Raji (cell line): ENCODE measurements around the gene NCAPG2.

Experiments
- POLR2A ChIP-seq: IDR thresholded peaks from 2 replicates; pipeline ENCODE4 v1.6.1; 2011; ENCODE audit warnings: low read depth, low read length, control low read depth; ENCODE audit not compliant: insufficient read depth

NCAPG2 gene

GRCh38 chr7:158727690-158728089 is 23.1 kb upstream of the NCAPG2 start:
- no peak for TF ChIP-seq POLR2A

DNA sequence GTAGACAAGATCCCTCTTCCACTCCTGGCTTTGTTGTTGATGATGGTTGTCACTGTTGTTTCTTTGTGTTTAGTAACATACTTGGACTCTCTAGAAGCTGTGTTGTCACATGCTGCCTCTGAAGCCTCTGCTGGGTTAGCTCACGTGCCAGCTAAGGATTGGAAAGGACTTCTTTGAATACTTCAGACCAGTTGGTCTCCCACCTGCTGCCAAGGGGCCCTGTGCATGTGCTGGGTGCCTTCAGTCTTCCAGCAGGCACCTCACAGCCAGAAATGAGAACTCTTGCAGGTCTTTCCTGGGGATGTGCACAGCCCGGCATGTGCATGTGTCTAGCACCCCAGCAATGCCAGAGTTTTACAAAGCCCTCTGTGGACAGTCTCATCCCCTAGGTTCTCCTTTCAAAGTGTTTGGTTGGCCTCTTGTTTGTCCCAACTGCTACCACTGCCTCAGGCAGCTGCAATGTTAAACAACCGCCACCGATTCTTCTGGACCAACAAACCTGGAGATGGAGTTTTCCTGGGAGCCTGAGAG is 21.7 kb upstream of the NCAPG2 start:
- TF ChIP-seq POLR2A: no peak

DNA sequence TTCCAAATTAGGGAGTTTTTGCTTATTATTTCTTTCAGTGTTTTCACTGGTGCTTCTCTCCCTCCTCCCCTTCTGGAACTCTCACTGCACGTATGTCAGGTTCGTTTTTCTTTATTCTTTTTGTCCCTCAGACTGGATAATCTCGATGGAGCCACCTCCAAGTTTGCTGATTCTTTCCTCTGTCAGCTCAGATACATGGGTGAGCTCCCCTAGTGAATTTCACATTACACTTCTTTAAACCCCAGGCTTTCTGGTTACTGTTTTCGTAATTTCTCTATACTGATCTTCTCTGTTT is 20.8 kb upstream of the NCAPG2 start:
- no peak for TF ChIP-seq POLR2A

DNA sequence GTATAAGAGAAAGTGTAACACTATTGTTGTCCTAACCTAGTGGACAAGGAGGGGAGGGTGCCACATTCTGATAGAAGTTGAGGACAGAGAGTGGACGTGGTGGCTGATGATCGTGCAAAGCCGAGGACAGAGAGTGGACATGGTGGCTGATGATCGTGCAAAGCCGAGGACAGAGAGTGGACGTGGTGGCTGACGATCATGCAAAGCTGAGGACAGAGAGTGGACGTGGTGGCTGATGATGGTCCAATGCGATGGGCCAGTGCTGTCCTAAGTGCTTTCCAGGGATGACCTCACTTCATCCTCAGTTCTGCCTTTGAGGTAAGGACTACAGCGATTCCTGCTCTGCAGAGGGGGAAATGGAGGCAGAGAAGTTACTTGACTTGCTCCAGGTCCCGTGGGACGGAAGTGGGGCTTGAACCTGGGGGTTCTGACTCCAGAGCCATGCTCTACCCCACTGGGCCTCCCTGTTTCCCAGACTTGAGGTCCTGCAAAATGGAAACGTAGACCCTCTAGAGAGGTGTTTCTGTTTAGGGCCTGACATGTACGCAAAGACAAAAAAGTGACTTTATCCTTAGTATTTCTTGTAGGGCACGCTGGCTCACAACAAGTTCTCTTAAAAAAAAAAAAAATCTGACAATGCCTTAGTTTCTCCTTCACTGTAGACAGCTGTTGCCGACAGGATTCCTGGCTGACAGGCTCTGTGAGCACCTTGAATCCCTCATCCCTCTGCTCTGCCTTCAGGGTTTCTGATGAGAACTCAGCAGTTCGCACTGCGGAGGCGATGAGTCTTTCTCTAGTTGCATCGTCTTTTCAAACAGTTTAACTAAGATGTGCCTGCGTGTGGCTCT is 20.3 kb upstream of the NCAPG2 start:
- TF ChIP-seq POLR2A: no peak

GRCh38 chr7:158723714-158724385 is 19.2 kb upstream of the NCAPG2 start:
- no peak for TF ChIP-seq POLR2A

GRCh38 chr7:158723266-158723665 is 18.7 kb upstream of the NCAPG2 start:
- TF ChIP-seq POLR2A: no peak

DNA sequence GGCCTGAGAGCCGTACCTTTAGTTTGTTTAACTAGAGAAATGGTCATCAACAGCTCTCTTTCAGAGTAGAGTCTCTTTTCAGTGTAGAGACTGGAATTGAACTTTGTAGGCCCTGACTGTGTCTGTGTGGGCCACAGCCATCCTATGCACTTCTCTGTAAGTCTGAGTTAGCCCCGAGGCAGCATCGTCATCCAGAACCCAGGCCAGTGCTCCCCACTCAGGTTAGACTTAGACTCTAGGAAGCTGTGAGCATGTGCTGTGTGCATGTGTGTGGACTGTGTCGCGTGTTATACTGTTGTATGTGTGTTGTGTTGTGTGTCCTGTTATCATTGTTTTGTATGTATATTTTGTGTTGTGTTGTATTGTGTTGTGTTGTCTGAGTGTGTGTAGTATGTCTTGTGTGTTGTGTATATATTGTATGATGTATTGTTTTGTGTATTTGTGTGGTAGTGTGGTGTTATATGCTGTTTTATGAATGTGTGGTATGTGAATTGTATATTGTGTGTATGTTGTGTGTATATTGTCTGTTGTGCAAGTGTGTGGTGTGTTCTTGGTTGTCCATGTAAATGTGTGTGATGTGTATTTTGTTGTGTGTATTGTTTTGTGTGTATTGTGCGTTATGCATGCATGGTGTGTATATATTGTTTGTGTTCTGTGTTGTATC is 18.1 kb upstream of the NCAPG2 start:
- no peak for TF ChIP-seq POLR2A

GRCh38 chr7:158720112-158720511 is 15.5 kb upstream of the NCAPG2 start:
- no peak for TF ChIP-seq POLR2A

DNA sequence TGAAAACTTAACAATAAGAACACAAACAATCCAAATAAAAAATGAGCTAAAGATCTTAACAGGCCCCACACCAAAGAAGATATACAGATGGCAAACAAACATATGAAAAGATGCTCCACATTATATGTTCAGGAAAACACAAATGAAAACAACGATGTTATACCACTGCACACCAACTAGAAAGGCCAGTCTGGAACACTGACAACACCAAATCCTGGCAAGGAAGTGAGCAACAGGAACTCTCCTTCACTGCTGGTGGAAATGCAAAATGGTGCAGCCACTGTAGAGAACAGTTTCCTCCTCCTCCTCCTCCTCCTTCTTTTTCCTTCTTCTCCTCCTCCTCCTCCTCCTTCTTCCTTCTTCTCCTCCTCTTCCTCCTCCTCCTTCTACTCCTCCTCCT is 12.2 kb upstream of the NCAPG2 start:
- no peak for TF ChIP-seq POLR2A

GRCh38 chr7:158710651-158711102 is 6.1 kb upstream of the NCAPG2 start:
- no peak for TF ChIP-seq POLR2A

DNA sequence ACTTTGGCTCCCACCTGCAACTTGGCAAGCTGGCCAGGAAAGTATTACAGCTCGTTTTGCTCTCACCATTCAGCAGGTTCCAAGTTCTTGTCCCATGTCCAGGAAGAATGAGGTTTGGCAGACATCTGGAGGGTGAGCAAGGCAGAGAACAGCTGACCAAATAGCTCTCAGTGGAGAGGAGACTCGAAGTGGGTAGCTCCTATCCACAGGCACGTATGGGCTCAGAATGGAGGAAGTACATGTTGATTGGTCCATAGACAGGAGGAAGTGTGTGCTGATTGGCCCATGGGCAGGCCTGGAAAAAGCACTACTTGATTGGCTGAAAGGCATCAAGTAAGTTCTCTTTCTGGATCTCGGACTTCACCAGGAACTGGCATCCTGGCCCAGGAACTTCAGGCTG is 3.0 kb upstream of the NCAPG2 start:
- no peak for TF ChIP-seq POLR2A

GRCh38 chr7:158706710-158707590 is 2.3 kb upstream of the NCAPG2 start:
- 0 out of 2 replicates have a peak, but pooled peaks have one; percentile 16 for TF ChIP-seq POLR2A

DNA sequence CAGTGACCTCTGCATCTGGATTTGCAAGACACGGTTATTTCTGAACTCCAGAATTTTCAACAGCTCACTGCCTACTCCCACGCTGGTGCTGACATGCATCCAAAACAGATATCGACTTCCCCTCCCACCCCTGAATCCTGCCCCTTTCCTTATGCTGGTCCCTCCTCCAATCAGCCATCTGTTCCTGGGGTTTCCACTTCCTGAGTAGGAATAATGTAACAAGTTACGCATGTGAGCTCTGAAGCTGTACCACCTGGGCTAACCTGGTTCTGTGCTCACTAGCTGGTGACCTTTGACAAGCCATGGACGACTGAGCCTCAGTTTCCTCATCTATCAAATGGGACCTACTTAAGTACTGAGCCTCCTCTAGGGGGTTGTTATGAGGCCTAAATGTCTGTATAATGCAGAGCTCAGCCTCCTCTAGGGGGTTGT is 1.7 kb upstream of the NCAPG2 start:
- TF ChIP-seq POLR2A: no peak

GRCh38 chr7:158705234-158705850 is 738 bp upstream of the NCAPG2 start:
- TF ChIP-seq POLR2A: no peak
